Ishikawa (cell line): ENCODE measurements around the gene KRTAP9-8.
"Not testable (repeated sequence)": the region's sequence is repeated elsewhere in the genome, so short reads cannot be mapped to it uniquely, and the experiment has no call there.

ENCODE experiments used
- CEBPB ChIP-seq: IDR thresholded peaks from 2 replicates; pipeline ENCODE4 v1.6.1; 2012
- CREB1 ChIP-seq: IDR thresholded peaks from 2 replicates; pipeline ENCODE4 v1.6.1; 2012; ENCODE audit warnings: low read depth
- EGR1 ChIP-seq: IDR thresholded peaks from 2 replicates; pipeline ENCODE4 v1.6.1; 2012
- EP300 ChIP-seq: IDR thresholded peaks from 2 replicates; pipeline ENCODE4 v1.6.1; 2012; ENCODE audit warnings: borderline replicate concordance
- FOXM1 ChIP-seq: IDR thresholded peaks from 2 replicates; pipeline ENCODE4 v1.6.1; 2012; ENCODE audit warnings: low read depth, borderline replicate concordance
- MAX ChIP-seq: IDR thresholded peaks from 2 replicates; pipeline ENCODE4 v1.6.1; 2012
- NFIC ChIP-seq: IDR thresholded peaks from 2 replicates; pipeline ENCODE4 v1.6.1; 2012
- RAD21 ChIP-seq: IDR thresholded peaks from 2 replicates; pipeline ENCODE4 v1.6.1; 2012; ENCODE audit warnings: low read depth
- TAF1 ChIP-seq: IDR thresholded peaks from 2 replicates; pipeline ENCODE4 v1.6.1; 2012; ENCODE audit warnings: low read depth, mild to moderate bottlenecking
- TCF12 ChIP-seq: IDR thresholded peaks from 2 replicates; pipeline ENCODE4 v1.6.1; 2012; ENCODE audit warnings: low read depth
- TEAD4 ChIP-seq: IDR thresholded peaks from 2 replicates; pipeline ENCODE4 v1.6.1; 2012
- YY1 ChIP-seq: IDR thresholded peaks from 2 replicates; pipeline ENCODE4 v1.6.1; 2012; ENCODE audit warnings: low read depth
- ZBTB7A ChIP-seq: IDR thresholded peaks from 2 replicates; pipeline ENCODE4 v1.6.1; 2012; ENCODE audit warnings: low read depth
- TF ChIP-seq, protein P1 (sequence below): IDR thresholded peaks from 2 replicates; pipeline ENCODE4 v1.6.1; 2012; ENCODE audit warnings: low read depth, mild to moderate bottlenecking
- TF ChIP-seq, protein P2 (sequence below): IDR thresholded peaks from 2 replicates; pipeline ENCODE4 v1.6.1; 2012

KRTAP9-8 gene

GRCh38 chr17:41275648-41276190 is 37.9 kb downstream of the KRTAP9-8 start, which contains the start of gene KRTAP9-7:
Gene KRTAP9-7, plus strand, starts transcription at chr17:41275698. Its CDS starts 0 bp downstream, at chr17:41275698.
- TF ChIP-seq ZBTB7A, EGR1, FOXM1: not testable (repeated sequence)

DNA sequence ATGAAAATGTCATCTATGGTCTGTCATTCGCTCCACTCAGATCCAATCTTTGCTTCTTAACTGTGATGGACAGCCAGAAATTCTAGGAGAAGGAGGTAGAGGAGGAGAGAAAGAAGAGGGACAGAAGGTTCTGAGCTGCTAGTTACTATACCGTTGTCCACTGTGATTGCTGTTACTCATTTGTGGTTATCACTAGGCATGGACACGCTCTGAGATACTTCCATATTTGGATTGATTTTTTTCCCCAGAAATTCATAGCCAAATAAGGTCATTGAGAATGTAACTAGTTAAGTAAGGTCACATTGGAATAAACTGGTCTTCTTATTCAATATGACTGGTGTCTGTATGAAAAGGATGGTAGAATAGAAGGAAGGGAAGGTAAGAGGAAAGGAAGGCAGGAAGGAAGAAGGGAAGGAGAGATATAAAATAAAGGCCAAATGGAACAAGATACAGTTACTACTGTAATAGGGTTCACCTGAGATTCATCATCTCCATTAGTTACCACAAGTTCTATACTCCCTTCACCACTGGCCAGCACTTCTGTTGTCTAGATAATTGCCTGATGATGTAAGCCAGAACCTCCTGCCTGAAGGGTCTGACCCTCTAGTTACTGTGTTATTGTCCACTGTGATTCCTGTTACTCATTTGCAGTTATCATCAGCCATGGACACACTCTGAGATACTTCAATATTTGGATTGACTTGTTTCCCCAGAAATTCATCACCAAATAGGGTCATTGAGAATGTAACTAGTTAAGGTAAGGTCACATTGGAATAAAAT is 40.6 kb downstream of the KRTAP9-8 start:
- TF ChIP-seq YY1 (no peak), TAF1 (no peak), ZBTB7A (no peak), MAX (no peak), EGR1 (no peak), NFIC (no peak), TCF12 (no peak)
- TF ChIP-seq, protein P1, sequence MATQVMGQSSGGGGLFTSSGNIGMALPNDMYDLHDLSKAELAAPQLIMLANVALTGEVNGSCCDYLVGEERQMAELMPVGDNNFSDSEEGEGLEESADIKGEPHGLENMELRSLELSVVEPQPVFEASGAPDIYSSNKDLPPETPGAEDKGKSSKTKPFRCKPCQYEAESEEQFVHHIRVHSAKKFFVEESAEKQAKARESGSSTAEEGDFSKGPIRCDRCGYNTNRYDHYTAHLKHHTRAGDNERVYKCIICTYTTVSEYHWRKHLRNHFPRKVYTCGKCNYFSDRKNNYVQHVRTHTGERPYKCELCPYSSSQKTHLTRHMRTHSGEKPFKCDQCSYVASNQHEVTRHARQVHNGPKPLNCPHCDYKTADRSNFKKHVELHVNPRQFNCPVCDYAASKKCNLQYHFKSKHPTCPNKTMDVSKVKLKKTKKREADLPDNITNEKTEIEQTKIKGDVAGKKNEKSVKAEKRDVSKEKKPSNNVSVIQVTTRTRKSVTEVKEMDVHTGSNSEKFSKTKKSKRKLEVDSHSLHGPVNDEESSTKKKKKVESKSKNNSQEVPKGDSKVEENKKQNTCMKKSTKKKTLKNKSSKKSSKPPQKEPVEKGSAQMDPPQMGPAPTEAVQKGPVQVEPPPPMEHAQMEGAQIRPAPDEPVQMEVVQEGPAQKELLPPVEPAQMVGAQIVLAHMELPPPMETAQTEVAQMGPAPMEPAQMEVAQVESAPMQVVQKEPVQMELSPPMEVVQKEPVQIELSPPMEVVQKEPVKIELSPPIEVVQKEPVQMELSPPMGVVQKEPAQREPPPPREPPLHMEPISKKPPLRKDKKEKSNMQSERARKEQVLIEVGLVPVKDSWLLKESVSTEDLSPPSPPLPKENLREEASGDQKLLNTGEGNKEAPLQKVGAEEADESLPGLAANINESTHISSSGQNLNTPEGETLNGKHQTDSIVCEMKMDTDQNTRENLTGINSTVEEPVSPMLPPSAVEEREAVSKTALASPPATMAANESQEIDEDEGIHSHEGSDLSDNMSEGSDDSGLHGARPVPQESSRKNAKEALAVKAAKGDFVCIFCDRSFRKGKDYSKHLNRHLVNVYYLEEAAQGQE: no peak

DNA sequence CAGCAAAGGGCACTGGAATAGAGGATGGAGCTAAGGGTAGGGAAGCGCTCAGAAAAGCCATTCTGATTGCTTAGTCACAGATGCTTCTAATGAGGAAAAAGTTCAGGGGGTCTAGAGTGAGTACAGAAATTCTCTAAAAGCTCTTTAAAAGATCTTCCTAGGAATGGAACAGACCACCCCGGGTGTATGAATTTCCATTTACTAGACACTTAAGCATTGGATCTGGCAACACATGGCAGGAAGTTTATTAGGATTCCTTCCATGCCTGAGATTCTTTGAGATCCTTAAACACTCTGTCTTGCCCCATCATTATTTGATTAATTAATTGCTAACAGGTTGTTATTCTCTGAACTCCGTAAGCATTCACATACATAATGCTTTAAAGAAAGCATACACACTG is 46.2 kb downstream of the KRTAP9-8 start:
- TF ChIP-seq, protein P1: no peak
- no peak for TF ChIP-seq RAD21
- TF ChIP-seq NFIC: no peak
- no peak for TF ChIP-seq MAX
- no peak for TF ChIP-seq CREB1
- TF ChIP-seq ZBTB7A: no peak
- no peak for TF ChIP-seq CEBPB
- TF ChIP-seq TCF12: no peak
- no peak for TF ChIP-seq YY1
- no peak for TF ChIP-seq TEAD4
- TF ChIP-seq EP300: no peak

DNA sequence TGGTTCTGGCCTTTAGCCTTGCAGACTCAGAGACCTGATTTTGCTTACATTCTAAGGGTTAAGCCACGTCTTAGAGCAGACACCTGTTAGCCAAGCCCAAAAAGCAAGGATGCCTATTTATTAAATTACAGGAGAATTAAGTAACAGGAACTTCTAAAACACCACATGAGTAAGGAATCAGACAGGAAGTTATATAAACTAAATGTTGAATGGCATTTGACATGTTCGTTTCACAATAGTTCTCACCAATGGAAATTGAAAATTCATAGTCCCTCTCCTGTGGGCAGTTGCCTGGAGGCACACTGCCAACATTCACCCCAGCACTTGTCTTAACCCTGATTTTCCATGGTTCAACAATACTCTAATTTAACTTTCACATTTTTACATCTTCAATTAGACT is 46.7 kb downstream of the KRTAP9-8 start:
- TF ChIP-seq MAX (no peak), NFIC (no peak), YY1 (no peak), RAD21 (no peak), EP300 (no peak), EGR1 (no peak), TAF1 (no peak), CEBPB (no peak)
- TF ChIP-seq, protein P1: no peak
- TF ChIP-seq, protein P2, sequence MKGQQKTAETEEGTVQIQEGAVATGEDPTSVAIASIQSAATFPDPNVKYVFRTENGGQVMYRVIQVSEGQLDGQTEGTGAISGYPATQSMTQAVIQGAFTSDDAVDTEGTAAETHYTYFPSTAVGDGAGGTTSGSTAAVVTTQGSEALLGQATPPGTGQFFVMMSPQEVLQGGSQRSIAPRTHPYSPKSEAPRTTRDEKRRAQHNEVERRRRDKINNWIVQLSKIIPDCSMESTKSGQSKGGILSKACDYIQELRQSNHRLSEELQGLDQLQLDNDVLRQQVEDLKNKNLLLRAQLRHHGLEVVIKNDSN: no peak

DNA sequence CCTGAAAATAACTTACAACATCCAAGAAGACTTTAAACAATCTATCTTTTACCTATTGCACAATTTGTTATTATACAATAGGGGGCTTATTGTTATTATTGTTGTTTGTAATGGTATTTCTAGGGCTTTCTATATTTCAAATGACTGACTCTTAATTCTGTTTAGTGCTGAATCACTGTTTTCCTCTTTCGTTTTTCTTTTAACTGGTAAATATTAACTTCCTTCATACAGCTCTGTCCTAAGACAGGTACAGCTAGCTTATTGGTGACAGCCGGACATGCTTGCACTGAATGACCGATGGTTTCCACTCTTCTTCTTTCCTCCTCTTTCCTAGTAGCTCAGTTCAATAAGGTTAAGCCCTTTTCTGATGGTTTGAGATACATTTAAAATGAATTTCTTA is 49.3 kb downstream of the KRTAP9-8 start:
- TF ChIP-seq EP300: no peak
